CD4-positive, alpha-beta T cell treated with Interleukin-10 for 1 hour (primary cell): ENCODE data around the gene POR.
"Not testable (repeated sequence)": the region's sequence is repeated elsewhere in the genome, so short reads cannot be mapped to it uniquely, and the experiment has no call there.

Experiments used
- DNase-seq: peaks from one replicate; pipeline ENCODE4 v3.0.0-alpha.2; 2020

POR gene

GRCh38 chr7:75885036-75885435 is 29.9 kb upstream of the POR start:
- DNase-seq: no peak

GRCh38 chr7:75887669-75888369 is 27.1 kb upstream of the POR start:
- no peak for DNase-seq

DNA sequence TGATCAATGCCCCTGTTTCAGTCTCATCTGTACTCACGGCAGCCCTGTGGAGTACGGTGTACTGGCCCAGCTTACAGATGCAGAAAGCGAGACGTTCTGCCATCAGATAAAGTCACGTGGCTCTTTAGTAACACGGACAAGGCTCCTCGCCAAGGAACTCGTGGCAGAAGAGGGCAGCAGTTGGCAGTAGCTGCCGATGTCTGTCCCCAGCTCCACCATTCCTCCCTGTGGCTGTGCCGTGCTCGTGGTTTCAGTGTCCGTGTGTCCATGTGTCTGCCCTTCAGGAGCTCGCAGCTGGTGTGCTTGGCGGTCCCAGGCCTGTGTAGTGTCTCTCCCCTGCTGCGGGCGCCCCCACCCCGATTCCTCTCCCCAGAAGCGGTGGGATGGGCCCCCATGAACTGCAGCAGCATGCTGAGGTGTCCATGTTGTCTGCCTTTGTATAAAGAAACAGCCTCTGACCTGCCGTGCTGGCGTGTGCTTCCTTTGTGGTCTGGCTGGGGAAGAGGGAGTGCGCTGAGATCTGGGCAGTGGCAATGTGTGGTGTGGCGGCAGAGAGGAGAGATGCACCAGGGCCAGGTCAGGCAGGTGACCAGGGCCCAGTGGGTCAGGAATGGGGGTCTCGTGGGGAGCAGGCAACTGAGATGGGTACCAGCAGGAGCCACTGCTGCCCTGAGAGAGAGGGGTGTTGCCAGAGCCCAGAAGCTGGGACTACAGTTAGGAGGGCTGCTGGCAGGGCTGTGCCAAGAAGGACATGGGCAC is 26.3 kb upstream of the POR start:
- DNase-seq: no peak

DNA sequence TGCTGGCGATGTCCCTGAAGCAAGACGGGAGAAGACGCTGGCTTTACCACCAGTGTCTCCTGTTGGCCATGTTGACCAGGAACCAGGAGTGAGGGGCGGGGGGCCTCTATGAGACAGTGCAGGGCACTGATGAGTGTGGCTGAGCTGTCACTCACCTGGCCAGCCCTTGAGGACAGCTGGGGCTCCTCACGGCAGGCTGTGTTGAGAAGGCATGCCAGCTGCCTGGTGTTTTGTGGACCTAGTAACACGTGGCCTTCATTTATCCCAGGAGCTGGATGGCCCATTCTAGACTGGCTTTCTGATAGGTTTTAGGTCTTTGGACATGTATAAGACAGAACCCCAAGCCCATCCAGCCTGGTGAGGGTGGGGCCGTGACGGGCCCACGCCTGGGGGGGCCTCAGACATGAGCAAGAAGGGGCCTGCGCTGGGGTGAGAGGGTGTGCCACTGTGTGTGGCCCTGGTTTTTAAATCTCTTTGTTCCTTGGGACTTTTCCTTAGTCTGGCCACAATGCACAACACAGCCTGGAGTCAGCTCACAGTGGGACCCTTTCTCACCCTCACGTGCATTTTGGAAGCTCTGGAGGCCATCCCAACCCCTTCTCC is 25.6 kb upstream of the POR start:
- no peak for DNase-seq

GRCh38 chr7:75889826-75890225 is 25.1 kb upstream of the POR start:
- DNase-seq: no peak

- DNase-seq: not testable (repeated sequence)
Measured at GRCh38 chr7:75891237-75891636, 23.7 kb upstream of the POR start.

DNA sequence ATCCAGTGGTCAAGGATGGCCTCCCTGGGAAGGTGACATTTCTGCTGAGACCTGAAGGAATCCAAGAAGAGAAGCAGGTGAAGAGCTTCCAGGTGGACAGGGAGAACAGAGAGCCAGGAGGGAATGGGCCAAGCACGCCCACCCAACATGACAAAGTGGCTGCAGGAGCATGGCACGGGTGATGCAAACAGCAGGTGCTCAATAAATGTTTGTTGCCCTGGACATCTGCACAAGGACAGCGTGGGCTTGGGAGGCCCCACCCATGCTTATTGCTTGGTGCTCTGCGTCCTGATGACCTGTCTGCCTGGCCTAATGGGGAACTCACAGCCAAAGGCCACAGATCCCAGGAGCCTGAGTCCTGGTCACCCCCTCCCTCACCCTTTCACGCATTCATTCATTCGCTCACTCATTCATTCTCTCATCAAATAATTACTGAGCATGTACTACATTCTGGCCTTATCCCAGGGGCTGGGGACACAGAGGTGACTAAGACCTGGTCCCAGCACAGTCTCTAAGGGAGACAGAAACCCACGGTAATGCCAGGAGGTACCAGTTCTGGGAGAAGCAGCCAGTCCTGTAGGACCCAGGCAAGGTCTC is 23.0 kb upstream of the POR start:
- no peak for DNase-seq

- DNase-seq: no peak
Measured at GRCh38 chr7:75892634-75893272, 22.2 kb upstream of the POR start.

- DNase-seq: no peak
Measured at GRCh38 chr7:75896803-75897327, 18.1 kb upstream of the POR start.

- no peak for DNase-seq
Measured at GRCh38 chr7:75900617-75901315, 14.2 kb upstream of the POR start.

DNA sequence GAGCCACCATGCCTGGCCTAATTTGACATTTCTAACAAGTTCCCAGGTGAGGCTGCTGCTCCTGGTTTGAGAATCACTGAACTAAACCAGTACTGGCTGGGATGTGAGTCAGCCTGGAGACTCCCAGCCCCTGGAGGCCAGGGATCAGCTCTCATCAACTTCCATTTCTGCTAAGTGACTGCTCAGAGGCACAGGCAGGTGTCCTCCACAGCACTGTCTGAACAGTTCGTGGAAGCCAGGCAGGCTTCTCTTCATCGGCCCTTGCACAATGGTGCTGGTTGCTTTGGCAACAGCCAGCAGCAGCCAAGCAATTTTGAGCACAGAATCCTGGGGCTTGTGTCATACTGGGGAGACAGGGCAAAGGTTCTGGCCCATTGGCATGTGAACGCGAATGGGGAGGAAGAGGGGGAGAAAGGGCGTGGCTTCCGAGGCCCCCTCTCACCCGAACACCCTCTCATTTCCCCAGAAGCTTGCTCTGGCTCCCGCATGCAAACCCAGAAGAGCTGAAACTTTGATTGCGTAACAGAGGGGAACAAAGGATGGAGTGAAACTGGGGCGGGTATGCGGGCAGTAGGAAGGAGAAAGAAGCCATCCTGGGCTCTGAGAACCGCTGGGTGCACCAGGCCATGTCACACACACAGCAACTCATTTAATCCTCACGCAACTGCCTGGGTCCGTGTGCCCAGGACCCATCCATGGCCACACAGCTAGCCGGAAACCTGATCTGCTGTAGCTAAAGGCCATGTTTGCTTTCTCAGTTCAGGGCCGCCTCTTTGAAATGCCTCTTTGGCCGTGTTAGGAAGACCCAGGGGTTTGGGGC is 9.0 kb upstream of the POR start:
- DNase-seq: peak; percentile 16

DNA sequence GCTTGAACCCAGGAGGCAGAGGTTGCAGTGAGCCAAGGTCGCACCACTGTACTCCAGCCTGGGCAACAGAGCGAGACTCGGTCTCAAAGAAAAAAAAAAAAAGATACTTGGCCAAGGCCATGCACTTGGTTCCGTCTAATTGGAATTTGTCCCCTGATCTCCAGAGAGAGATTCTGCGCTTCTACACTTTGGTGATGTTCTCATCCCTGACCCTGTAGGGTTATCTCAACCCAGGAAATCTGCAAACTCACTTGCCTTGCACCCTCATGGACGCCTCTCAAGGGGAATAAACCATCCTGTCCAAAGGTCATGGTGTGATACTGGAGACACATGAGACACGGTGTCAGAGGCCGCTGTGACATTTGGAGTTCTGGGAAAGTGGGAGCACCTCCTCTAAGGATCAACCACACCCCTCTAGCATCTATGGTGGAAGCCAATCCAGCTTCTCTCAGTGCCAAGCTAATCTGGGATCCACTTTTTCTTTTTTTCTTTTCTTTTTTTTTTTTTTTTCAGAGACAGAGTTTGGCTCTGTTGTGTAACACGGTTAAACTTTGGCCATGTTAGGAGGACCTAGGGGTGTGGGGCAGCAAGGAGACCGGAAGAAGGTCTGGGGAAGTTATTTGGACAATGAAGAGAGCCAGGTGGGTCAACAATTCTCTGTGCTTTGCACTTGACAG is 7.8 kb upstream of the POR start:
- DNase-seq: no peak

- DNase-seq: not testable (repeated sequence)
Measured at GRCh38 chr7:75907668-75908039, 7.3 kb upstream of the POR start.

- no peak for DNase-seq
Measured at GRCh38 chr7:75909521-75910132, 5.3 kb upstream of the POR start.

DNA sequence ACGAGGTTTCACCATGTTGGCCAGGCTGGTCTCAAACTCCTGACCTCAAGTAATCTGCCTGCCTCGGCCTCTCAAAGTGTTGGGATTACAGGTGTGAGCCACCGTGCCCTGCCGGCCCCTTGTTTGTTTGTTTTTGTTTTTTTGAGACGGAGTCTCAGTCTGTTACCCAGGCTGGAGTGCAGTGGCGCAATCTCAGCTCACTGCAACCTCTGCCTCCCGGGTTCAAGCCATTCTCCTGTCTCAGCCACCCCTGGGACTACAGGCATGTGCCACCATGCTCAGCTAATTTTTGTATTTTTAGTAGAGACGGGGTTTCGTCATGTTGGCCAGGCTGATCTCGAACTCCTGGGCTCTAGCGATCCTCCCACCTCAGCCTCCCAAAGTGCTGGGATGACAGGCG is 3.8 kb upstream of the POR start:
- DNase-seq: not testable (repeated sequence)

GRCh38 chr7:75913437-75913836 is 1.5 kb upstream of the POR start:
- DNase-seq: no peak

GRCh38 chr7:75914169-75914654 is 743 bp upstream of the POR start:
- DNase-seq: no peak

GRCh38 chr7:75915416-75916156 is 631 bp downstream of the POR start:
- peak; percentile 18 for DNase-seq

GRCh38 chr7:75916259-75916658 is 1.3 kb downstream of the POR start:
- no peak for DNase-seq
